GM19240 (cell line): Measurements from ENCODE around the gene CLEC17A.
A peak's percentile ranks its signal among the peaks of the same experiment; 100 is the strongest.
"Not testable (repeated sequence)": the region's sequence is repeated elsewhere in the genome, so short reads cannot be mapped to it uniquely, and the experiment has no call there.

Source experiments
- DNase-seq: peaks from one replicate; pipeline ENCODE4 v3.0.0; 2011; ENCODE audit warnings: low spot score; ENCODE audit not compliant: insufficient read length

The CLEC17A gene, protein sequence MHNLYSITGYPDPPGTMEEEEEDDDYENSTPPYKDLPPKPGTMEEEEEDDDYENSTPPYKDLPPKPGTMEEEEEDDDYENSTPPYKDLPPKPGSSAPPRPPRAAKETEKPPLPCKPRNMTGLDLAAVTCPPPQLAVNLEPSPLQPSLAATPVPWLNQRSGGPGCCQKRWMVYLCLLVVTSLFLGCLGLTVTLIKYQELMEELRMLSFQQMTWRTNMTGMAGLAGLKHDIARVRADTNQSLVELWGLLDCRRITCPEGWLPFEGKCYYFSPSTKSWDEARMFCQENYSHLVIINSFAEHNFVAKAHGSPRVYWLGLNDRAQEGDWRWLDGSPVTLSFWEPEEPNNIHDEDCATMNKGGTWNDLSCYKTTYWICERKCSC

DNA sequence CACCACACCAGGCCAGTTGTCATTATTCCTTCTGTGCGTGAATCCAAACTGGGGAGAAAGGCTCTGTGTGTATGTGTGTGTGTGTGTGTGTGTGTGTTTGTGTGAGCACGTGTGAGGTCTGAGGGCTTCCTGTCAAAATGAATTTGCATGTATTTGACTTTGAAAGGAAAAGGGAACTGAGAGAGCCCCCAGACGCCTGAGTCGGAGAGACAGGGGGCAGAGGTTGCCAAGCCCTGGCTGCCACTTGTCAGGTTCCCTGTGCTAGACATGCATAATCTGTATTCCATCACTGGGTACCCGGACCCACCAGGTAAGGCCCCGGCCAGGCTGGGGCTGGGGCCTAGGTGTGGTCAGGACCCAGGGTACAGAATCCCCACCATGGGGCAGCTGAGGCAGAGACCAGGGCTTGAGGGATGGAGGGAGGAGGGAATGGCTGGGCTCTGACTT lies at the start of gene CLEC17A:
CLEC17A (plus strand) TSS at position 191 of the 447 bp plus-strand sequence; CDS start at position 268, 77 bp downstream.
- peak; percentile 39 for DNase-seq

DNA sequence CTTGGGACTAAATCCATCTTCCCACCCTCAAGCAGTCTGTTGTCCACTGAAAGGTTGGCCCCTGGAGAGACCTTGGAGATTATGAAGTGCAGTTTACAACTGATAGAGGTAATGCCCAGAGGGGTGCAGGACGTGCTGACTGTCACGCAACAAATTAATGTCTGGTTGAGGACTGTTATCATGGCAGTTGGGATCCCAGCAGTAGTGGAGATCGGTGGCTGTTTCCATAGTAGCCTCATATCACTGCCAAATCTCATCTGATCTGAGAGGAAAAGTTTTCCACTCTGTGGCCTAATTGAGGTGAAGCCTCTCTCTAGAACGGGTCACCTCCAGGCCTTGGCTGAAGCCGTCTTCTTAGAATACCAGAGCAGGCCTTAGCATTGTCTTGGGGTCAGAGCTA lies 49.4 kb upstream of the CLEC17A start:
- no peak for DNase-seq

DNA sequence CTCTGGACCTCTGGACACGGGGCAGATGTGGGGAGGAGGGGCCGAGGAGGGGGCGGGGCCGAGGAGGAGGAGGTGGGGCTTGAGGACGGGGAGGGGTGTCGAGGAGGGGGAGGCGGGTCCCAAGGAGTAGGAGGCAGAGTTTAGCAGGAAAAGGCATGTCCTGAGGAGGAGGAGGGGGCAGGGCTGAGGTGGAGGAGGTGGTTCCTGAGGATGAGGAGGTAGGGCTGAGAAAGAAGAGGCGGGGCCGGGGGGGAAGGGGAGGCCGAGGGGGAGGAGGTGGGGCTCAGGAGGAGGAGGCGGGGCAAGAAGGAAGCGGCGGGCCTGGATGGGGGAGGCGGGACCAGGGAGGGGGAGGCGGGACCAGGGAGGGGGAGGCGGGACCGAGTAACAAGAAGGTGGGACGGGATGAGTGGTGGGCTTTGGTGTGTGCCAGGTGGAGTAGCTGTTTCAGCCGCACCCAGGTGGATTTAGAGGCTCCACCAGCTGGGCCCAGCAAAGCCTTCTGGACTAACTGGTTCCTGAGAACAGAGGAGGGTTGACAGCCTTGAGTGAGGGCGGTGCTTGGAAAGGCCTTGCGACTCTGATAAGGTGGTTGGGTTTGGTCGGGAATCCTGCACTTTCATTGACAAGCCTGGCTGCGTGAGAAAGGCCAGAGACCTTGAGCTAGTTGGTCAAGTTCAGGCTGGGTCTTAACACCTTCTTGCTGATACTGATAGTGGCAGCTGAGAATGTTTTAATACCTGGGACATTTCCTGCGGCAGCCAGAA lies 45.8 kb upstream of the CLEC17A start:
- no peak for DNase-seq

DNA sequence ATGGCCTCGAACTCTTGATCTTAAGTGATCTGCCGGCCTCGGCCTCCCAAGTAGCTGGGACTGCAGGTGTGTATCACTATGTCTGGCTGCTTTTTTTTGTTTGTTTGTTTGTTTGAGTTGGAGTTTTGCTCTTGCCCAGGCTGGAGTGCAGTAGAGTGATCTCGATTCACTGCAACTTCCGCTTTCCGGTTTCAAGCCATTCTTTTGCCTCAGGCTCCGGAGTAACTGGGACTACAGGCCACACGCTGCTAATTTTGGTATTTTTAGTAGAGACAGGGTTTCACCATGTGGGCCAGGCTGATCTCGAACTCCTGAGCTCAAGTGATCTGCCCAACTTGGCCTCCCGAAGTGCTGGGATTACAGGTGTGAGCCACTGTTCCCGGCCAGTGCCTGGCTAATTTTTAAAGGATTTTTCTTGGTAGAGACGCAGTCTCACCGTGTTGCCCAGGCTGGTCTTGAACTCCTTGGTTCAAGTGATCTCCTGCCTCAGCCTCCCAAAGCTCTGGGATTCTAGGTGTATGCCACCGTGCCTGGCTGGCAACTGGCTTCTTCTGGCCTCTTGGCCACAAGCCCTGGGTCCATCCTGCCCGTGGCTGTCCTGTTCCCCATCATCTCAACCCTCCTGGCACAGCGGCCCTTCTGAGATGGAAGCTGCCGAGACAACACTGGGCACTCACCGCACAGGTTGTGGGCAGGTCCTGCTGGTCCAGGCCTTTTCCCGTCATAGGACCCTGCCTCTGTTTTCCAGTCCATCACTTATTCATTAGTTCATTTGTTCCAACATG lies 42.0 kb upstream of the CLEC17A start:
- no peak for DNase-seq

DNA sequence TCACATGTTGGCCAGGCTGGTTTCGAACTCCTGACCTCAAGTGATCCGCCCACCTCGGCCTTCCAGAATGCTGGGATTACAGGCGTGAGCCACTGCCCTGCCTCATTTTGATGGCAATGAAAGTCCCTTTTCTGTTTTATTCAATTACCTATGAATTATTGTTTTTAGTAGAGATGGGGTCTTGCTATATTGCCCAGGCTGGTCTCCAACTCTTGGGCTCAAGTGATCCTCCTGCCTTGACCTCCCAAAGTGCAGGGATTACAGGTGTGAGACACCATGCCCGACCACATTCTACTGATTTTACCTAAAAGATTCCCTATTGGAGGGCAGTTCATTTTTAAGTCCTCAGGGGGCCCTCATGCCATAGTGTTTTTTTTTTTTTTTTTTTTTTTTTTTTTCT lies 40.9 kb upstream of the CLEC17A start:
- DNase-seq, result not testable (repeated sequence)

DNA sequence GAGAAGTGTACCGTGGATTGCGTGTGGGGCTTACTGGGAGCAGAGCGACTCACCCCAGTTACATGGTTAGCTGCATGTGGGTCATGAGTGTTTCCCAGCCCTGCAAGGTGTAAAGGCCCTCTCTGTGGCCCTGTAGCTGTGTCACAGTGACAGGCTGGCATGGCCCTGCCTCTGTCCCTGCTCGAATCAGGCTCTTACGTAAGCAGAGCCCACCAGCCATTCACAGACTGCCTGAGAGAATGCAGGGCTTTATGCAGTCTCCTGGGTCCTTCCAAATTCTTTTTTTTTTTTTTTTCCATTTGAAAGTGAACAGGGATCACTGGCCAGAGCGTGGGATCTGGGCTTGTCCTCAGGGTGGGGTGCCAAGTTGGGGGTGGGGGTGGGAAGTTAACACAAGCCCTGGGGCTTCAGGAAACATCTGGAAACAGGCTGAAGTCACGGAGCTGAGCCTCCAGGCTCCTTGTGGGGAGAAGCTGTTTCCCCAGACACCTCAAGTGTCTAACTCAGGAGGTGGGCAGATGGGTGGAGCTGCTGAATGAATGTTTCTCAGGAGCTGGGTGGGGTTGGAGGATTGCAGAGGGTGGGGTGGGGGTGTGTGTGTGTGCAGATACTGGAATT lies 40.1 kb upstream of the CLEC17A start:
- no peak for DNase-seq

DNA sequence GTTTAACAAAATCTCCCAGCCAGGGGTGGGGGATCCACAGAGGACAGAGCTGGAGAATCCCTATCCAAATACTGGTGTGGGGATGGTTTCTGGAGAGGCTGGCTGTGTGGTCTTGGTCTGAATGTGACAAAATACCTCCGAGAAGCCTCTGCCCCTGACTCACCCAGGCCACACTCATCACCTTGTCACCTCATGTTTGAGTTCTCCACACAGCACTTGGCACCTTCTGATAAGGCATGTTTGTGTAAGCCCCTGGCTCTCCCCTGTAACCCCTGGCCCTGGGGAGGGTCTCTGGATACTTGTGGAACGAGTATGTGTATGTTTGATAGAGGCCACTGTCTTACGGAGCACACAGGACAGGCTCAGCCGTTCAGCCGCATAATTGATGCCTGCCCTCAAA lies 38.8 kb upstream of the CLEC17A start:
- no peak for DNase-seq

DNA sequence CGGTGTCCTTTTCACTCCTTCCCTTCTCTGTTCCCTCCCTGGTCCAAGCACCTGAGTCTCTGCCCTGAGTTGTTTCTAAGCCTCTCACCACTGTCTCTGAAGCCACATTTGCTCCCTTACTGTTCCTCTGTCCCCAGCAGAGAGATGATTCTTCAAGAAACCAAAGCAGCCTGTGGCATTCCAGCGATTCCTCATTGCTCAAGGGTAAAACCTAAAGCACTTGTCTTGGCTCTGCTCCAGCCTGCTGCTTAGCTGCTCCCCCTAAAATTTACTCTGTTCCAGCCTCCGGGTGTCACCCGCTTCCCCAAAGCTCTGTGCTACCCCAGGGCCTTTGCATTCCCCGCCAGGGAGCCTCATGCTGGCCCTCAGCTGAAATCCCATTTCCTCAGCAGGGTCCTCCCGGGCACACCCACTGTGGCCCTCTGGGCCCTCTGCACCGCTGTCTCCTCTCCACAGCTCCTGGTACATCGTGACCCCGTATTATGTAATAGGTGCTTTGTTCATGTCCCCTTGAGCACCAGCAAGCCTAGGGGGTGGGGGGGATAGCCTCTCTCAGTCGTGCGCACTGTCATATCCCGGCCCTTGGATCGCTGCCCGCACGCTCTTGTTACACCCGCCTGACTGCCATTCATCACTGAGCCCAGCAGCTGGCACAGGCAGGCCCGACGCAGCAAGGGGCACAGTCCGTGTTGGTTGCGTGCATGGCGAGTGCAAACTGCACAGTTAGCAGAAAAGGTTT lies 37.7 kb upstream of the CLEC17A start:
- no peak for DNase-seq

DNA sequence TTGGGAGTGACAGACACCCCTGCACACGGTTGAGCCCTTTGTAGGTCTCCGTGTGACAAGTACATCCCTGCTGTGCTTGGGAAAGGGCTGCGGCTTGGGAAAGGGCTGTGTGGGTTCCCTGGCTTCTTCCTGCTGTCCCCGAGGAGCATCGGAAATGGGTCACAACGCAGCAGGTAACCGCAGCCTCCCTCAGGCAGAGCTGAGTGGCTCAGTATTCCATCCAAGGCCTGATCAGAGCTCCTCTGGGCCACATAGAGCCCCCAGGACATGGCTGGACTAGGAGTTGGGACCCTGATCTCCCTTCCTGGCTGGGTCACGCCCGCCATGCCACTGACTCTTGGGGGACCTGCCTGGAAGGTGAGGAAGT lies 37.2 kb upstream of the CLEC17A start:
- DNase-seq, result no peak

DNA sequence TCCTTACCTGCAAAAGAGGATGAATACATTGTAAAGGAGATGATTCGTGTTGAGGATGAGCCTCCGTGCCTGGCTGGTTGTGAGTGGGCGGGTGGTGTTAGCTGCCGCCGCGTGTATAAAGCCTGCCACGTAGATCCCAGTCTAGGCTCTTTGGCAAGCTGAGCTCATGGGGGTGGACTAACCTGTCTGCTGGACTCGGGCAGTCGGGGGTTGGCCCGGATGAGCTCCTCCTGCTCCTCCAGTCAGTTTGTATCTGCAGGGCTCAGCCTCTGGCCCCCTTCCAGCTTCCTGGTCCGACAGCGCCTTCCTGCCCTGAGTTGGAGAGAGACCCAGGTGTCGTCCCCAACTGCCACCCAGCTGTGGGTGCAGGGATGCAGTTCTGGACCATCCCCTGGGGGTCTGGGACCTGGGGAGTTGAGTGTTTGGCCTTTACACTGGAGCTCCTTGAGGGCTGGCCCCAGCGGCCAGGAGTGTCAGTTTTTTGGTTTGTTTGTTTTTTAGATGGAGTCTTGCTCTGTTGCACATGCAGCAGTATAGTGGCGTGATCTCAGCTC lies 32.6 kb upstream of the CLEC17A start:
- no peak for DNase-seq

DNA sequence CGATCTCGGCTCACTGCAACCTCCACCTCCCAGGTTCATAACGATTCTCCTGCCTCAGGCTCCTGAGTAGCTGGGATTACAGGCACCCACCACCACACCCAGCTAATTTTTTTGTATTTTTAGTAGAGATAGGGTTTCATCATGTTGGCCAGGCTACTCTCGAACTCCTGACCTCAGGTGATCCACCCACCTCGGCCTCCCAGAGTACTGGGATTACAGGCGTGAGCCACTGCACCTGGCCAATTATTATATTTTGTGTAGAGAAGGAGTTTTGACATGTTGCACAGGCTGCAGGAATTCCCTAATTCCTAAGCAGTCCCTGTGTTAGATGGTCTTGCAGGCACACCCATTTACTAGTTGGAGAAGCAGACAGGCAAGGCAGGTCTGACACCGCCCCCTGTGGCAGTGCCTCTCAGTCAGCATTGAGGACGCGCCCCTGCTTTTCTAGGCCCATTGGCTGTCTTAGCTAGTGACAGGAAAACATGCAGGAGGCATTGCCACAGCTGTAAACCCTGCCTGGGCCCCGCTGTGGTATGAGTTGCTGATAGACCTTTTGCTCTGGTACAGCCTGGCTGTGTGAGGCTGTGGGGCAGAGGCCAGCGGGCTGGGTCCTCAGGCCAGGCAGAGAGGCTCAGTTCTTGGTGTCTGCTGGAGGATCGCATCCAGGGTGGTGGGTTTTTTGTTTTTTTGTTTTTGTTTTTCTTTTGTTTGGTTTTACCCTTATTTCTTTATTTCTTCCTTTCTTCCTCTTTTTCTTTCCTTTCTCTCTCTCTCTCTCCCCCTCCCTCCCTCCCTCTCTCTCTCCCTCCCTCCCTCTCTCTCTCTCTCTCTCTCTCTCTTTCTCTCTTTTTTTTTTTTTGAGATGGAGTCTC lies 31.5 kb upstream of the CLEC17A start:
- peak; percentile 50 for DNase-seq

DNA sequence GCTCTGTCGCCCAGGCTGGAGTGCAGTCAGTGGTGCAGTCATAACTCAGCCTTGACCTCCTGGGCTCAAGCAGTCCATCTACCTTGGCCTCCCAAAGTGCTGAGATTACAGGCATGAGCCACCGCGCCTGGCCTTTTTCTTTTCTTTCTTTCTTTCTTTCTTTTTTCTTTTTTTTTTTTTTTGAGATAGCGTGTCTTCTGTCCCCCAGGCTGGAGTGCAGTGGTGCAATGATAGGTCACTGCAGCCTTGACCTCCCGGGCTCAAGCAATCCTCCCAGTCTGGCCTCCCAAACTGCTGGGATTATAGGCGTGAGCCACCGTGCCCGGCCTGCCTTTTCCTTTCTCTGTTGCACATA lies 30.9 kb upstream of the CLEC17A start:
- DNase-seq, result not testable (repeated sequence)

DNA sequence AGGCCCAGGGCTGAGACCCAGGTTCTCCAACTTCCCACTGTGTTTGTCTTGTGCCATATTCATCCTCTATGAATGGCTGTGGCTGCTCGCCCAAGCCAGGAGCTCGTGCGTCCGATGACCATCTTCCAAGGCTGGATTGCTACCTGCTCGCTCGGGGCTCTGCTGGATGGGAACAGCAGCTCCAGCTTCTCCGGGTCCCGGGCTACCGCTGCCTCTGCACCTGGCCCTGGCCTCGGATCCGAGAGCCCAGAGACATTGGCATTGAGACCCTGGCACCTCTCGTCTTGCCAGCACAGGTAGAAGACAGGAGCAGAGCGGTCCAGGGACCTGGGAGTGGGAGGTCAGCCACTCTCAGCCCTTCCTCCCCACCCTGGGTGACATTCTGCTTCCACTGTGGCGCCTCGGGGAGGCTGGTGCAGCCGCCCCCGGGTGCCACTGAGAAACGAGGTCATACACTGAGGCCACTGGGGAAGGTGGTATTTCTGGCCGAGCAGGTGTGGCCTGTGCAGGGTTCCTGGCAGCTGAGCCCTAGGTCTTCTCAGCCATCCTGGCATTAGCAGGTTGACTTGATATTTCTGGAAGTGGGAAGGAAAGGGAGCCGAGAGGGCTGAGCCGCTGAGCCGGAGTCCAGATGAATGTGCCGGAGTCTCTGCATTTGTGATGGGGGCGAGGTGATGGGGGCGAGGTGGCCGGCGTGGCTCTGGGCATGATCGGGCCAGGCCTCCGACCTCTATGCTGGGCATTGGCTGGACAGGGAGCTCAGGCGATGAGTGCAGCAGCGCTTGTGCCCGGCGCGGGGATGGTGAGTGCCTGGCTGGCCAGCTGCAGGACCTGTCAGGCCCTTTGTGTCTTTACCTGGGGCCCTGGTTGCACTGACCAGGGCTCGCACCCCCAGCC lies 29.6 kb upstream of the CLEC17A start:
- DNase-seq, result no peak

DNA sequence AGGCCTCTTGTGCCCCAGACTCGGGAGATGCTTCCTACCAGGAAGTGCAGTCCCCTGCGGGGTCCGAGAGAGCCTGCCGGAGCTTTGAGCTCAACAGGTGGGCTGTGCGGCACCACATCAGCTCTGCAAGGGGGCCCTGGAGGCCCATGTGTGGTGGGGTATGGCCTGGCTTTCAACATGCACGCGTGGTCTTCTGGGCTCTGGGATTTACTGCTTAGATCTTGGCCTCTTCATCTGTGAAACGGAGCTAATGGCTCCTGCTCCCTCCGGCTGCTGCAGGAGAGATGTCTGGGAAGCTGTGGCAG lies 29.0 kb upstream of the CLEC17A start:
- no peak for DNase-seq

DNA sequence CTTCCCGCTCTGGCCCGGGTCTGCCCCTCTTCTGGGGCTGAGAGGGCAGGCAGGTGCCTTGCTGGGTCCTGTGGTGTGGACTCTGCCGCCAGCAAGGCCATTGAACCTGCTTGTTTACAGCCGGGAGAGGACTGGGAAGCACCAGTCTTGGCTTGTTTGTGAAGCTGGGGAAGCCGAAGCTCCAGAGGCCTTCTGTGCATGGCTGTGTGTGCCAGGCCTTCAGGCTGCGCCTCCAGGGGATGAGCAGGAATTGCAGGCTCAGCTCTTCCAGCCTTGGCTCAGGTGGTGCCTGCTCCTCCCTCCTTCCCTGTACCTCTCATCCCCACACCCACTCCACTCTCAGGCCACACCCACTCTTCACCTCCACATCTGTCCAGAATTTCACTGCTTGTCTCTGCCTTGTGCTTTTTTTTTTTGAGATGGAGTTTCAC lies 28.5 kb upstream of the CLEC17A start:
- no peak for DNase-seq

DNA sequence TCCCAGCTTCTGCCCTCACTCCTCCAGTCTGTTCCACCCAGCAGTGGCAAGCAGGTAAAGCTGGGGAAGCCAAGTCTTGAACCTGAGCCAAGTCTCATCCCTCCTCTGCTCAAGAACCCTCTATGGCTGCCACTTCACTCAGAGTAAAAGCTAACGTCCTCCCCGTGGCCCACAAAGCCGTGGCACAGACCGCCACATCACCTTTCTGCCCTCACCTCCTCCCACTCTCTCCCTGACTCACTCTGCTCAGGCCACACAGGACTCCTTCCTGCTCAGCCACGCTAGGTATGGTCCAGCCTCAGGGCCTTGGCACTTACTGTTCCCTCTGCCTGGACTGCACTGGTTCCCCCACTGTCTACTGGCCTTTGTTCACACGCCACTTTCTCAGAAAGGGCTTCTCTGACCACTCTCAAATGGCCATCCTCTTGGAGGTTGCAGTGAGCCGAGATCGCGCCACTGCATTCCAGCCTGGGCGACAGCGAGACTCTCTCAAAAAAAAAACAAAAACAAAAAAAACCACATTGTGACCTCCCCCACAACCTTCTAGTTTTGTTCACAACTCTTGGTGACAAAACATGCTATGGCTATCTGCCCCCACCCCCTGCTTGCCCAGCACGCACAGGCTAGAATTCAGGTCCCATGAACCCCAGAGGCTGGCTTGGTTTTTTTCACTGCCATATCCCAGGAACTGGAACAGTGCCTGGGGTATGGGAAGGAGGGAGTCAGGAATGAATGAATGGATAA lies 26.8 kb upstream of the CLEC17A start:
- no peak for DNase-seq

DNA sequence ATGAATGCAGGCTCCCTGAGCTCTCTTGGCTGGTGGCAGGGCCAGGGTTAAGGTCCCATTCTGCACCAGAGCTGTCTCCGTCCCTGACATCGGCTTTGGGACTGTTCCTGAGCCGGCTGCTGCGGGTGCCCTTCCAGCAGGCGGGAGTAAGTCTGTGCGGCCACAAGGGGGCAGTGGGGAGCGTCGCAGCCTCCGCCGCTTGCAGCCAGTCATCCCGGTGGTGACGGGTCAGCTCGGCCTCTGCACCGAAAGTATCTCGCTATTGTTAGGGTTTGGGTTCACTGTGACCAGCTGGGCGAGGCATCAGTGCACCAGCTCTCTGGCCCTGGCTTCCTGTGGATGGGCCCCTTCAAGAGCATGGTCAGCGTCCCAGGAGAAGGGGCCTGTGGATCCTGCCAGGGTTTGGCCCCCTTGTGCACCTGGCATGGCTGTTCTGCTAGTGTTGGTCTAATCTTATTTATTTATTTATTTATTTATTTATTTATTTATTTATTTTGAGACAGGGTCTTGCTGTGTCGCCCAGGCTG lies 26.2 kb upstream of the CLEC17A start:
- peak; percentile 93 for DNase-seq
